ENCODE data around the gene ARHGEF18. TPM values are rescaled to one million over a fixed set of nuclear protein-coding genes. Genes with fewer than 3 reads are reported as not detected.

The ARHGEF18 gene
- total RNA-seq, 3 donors from 2014 or later: 67.8 to 86.8 (median 81.2) TPM

- no peaks in the 10 kb centered on the region for H3K36me3 ChIP-seq (ENCODE audit: low read depth)
- peak in 2 of 3 donors; percentile 1 to 2 for DNase-seq
- TF ChIP-seq, protein P1, sequence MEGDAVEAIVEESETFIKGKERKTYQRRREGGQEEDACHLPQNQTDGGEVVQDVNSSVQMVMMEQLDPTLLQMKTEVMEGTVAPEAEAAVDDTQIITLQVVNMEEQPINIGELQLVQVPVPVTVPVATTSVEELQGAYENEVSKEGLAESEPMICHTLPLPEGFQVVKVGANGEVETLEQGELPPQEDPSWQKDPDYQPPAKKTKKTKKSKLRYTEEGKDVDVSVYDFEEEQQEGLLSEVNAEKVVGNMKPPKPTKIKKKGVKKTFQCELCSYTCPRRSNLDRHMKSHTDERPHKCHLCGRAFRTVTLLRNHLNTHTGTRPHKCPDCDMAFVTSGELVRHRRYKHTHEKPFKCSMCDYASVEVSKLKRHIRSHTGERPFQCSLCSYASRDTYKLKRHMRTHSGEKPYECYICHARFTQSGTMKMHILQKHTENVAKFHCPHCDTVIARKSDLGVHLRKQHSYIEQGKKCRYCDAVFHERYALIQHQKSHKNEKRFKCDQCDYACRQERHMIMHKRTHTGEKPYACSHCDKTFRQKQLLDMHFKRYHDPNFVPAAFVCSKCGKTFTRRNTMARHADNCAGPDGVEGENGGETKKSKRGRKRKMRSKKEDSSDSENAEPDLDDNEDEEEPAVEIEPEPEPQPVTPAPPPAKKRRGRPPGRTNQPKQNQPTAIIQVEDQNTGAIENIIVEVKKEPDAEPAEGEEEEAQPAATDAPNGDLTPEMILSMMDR (IDR thresholded peaks at IDR 0.05): no peak
Observed at GRCh38 chr19:7377196-7377595, 28.5 kb downstream of the ARHGEF18 start.

DNA sequence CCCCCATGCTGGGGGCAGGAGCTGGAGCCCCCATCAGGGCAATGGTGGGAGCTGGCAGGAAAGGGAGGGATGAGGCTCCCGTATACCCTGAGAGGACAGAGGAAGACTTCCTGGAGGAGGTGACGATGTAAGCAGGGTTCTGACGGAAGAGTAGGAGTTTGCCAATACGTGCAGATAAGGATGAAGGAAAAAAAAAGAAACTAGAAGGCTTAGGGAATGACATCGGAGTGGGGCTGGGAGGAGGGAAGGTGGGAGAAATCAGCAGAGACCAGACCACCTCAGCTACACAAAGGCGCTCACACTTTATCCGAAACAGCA lies 32.3 kb downstream of the ARHGEF18 start:
- no peaks in the 10 kb centered on the region for H3K4me1 ChIP-seq (ENCODE audit: low read depth)
- intact Hi-C loops (cut with DNase I, micrococcal nuclease): no loop called here
- DNase-seq: no peak
- no peaks in the 10 kb centered on the region for H3K9me3 ChIP-seq
- ATAC-seq: no peak
- TF ChIP-seq, protein P1 (IDR thresholded peaks at IDR 0.05): no peak
- H3K4me3 ChIP-seq: no peak overlapping the region
- H3K36me3 ChIP-seq (ENCODE audit: low read depth): no peaks in the 10 kb centered on the region

More at GRCh38 chr19:7377196-7377595, 28.5 kb downstream of the ARHGEF18 start:
- ATAC-seq: no peak
- intact Hi-C loops (cut with DNase I, micrococcal nuclease): no loop called here
- Histone ChIP-seq H3K9me3 (no peaks in the 10 kb centered on the region), H3K4me3 (no peak overlapping the region), H3K4me1 (ENCODE audit: low read depth) (no peaks in the 10 kb centered on the region)

GRCh38 chr19:7382694-7383093 lies 34.0 kb downstream of the ARHGEF18 start:
- Histone ChIP-seq H3K9me3 (no peaks in the 10 kb centered on the region), H3K36me3 (ENCODE audit: low read depth) (no peaks in the 10 kb centered on the region), H3K4me1 (ENCODE audit: low read depth) (no peaks in the 10 kb centered on the region), H3K4me3 (no peak overlapping the region)
- intact Hi-C loops (cut with DNase I, micrococcal nuclease): no loop called here
- TF ChIP-seq, protein P1 (IDR thresholded peaks at IDR 0.05): no peak
- no peak for ATAC-seq
- DNase-seq: peak in 1 of 3 donors; percentile 21

DNA sequence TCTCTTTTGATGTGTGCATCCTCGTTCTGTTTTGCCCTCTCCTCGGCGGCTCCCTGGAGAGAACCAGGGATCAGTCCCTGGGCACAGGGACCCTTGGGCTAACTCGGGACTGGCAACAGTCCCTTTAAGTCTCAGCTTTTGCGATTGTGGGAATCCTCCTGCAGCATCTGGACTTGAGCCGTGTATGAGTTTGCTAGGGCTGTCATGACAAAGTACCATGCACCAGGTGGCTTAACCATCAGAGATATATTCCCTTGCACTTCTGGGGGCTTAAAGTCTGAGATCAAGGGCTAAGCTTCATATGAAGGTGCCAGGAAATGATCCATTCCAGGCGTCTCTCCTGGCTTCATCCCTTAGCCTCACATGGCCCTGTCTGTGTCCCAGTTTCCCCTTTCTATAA lies 34.5 kb downstream of the ARHGEF18 start:
- intact Hi-C loops (cut with DNase I, micrococcal nuclease): no loop called here
- TF ChIP-seq, protein P1 (IDR thresholded peaks at IDR 0.05): no peak
- DNase-seq (no peak), ATAC-seq (no peak)
- H3K4me3 ChIP-seq: no peak overlapping the region
- no peaks in the 10 kb centered on the region for H3K36me3 ChIP-seq (ENCODE audit: low read depth)
- no peaks in the 10 kb centered on the region for H3K4me1 ChIP-seq (ENCODE audit: low read depth)
- no peaks in the 10 kb centered on the region for H3K9me3 ChIP-seq

DNA sequence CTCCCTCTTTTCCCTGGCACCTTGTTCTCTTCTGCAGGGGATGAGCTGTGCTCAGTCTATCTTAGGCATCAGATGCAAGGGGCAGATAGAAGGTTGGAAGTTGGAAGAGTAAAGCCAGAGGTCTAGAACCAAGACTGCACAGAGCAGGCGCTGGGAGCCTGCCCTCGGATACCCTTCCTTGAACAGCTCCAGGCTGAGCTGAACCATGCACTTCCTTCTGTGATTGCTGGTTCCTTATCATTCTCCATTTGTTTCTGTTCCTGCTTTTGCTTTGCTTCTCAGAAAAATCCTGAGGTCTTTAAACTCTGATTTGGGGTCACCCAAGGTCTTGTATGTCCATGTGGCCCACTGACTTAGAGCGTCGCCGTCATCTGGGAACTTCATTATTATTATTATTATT lies 36.3 kb downstream of the ARHGEF18 start:
- intact Hi-C loops (cut with DNase I, micrococcal nuclease): no loop called here
- DNase-seq (no peak), ATAC-seq (no peak)

More for the DNA sequence above, 36.3 kb downstream of the ARHGEF18 start:
- Histone ChIP-seq H3K36me3 (ENCODE audit: low read depth) (no peaks in the 10 kb centered on the region), H3K9me3 (no peaks in the 10 kb centered on the region), H3K4me3 (no peak overlapping the region), H3K4me1 (ENCODE audit: low read depth) (no peaks in the 10 kb centered on the region)
- TF ChIP-seq, protein P1 (IDR thresholded peaks at IDR 0.05): no peak

Data from mucosa of descending colon (tissue), 3 donors.